Spinal cord (tissue), 10 donors: ENCODE results near the gene SMARCD1. TPM values are rescaled to one million over a fixed set of nuclear protein-coding genes. Genes with fewer than 3 reads are reported as not detected.

Experiments used
- DNase-seq, 6 donors: peaks; one replicate each; pipeline versions ENCODE4 v3.0.0 to v3.0.0-alpha.2; 2013 to 2015; ENCODE audit warnings: low spot score in 6 of 6, low read depth in 4 of 6
- H3K27ac ChIP-seq: one replicate; pipeline ENCODE4 v1.5.1; 2013; ENCODE audit warnings: low read depth, low read length, control low read depth
- H3K27me3 ChIP-seq: one replicate; pipeline ENCODE4 v1.6.1; 2013; ENCODE audit warnings: low read length; ENCODE audit not compliant: control insufficient read depth, insufficient read depth
- H3K36me3 ChIP-seq: one replicate; pipeline ENCODE4 v1.6.1; 2013; ENCODE audit warnings: low read length; ENCODE audit not compliant: control insufficient read depth, insufficient read depth
- H3K4me1 ChIP-seq: one replicate; pipeline ENCODE4 v1.6.1; 2013; ENCODE audit warnings: low read length; ENCODE audit not compliant: control insufficient read depth, insufficient read depth
- H3K4me3 ChIP-seq: one replicate; pipeline ENCODE4 v1.5.1; 2013; ENCODE audit warnings: low read depth, low read length, control low read depth
- H3K9me3 ChIP-seq: one replicate; pipeline ENCODE4 v1.6.1; 2013; ENCODE audit warnings: low read length; ENCODE audit not compliant: control insufficient read depth, insufficient read depth
- WGBS: methylation state at CpG from one replicate; pipeline ENCODE4 v1.1.5; 2013; ENCODE audit warnings: missing lambda C conversion rate; ENCODE audit not compliant: insufficient coverage; 5-methylcytosine and 5-hydroxymethylcytosine counted together
- polyA plus RNA-seq, 2 donors: library from polyadenylated mRNA; unstranded; fragments of 120-200 nt; gene quantifications; one replicate each; pipeline ENCODE4 v1.2.1, GENCODE V29; 2013; ENCODE audit not compliant: insufficient read length in 2 of 2
- total RNA-seq, 2 donors: library from RNA; depleted of rRNA in 1 of 2; stranded (reverse); fragments of 120-200 nt in 1 of 2; fragments of >200 nt in 1 of 2; gene quantifications; one replicate each; pipeline versions ENCODE4 v1.2.3 to v1.2.4, GENCODE V29; 2013 to 2014
- donor health status: healthy.

The SMARCD1 gene
- total and polyA plus RNA-seq, 4 donors: 34.7 to 133 (median 89.4) TPM

GRCh38 chr12:50106907-50107306 lies 21.8 kb downstream of the SMARCD1 start:
- H3K27ac ChIP-seq: no peak overlapping the region
- 77% methylated on average over 3 of the region's 3 CpGs for WGBS
- H3K9me3 ChIP-seq: no peaks in the 10 kb centered on the region
- H3K27me3 ChIP-seq: no peaks in the 10 kb centered on the region
- H3K36me3 ChIP-seq: no peaks in the 10 kb centered on the region
- no peak overlapping the region for H3K4me3 ChIP-seq
- no peak for DNase-seq
- peaks cover 74% of the 10 kb centered on the region for H3K4me1 ChIP-seq

GRCh38 chr12:50107416-50108268 lies 22.5 kb downstream of the SMARCD1 start:
- Histone ChIP-seq H3K4me3 (no peak overlapping the region), H3K36me3 (no peaks in the 10 kb centered on the region), H3K9me3 (no peaks in the 10 kb centered on the region), H3K27ac (no peak overlapping the region), H3K27me3 (no peaks in the 10 kb centered on the region), H3K4me1 (peaks cover 68% of the 10 kb centered on the region)
- 93% methylated on average over 13 of the region's 17 CpGs for WGBS
- DNase-seq: peak in 1 of 6 donors; percentile 16

DNA sequence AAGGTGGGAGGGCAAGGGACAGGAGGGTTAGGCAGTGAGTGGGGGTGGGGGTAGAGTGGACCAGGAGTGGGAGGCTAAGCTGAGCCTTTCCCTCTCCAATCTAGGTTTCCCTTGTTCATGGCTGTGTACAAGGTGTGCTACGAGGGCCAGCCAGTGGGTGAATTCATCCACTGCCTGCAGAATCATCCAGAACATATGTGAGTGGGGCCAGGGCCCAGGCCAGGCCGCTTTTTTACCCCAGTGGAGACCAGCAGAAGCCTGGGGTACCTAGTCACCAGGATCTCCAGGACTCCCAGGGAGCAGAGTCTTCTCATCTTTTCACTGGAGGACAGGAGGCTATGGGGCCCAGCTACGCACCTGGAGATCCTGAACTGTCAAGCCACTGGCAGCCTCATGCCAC lies 24.2 kb downstream of the SMARCD1 start:
- DNase-seq: no peak
- Histone ChIP-seq H3K27ac (no peak overlapping the region), H3K9me3 (no peaks in the 10 kb centered on the region), H3K4me1 (peaks cover 68% of the 10 kb centered on the region), H3K4me3 (no peak overlapping the region), H3K27me3 (no peaks in the 10 kb centered on the region), H3K36me3 (peaks cover 1% of the 10 kb centered on the region)
- 82% methylated on average over 2 of the region's 3 CpGs for WGBS

DNA sequence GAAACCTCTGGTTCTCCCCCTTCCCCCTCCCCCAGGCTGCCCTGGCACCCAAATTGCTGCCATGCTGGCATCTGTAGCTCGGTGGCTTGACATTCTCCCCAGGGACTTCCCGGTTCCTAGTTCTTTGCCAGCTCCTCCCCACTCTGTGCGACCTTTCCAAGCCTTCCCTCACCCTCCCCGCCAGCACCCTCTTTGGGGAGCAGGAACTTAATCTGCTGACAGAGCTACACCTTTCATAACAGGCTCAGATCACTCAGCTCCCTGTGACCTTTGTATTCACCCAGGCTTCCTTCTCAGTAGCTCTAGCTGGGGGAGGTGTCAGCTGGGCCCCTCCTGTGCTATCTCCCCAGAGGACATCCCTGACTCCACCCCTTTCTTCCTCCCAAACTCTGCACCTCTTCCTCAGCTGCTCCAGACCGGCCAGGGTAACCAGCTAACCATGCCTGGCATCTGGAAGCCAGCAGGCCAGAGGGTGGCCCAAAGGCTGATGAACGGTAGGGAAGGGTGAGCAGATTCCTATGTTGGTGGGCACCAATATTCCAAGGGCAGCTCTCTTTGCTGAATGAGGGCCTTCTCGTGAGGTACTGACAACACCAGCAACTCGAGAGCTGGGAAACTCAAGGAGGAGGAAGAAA lies 25.1 kb downstream of the SMARCD1 start:
- Histone ChIP-seq H3K27me3 (no peaks in the 10 kb centered on the region), H3K4me1 (peaks cover 60% of the 10 kb centered on the region), H3K4me3 (no peak overlapping the region), H3K9me3 (no peaks in the 10 kb centered on the region), H3K36me3 (peaks cover 7% of the 10 kb centered on the region), H3K27ac (peak overlapping the region; percentile 67)
- DNase-seq: peak in 1 of 6 donors; percentile 39
- 46% methylated on average over 5 of the region's 8 CpGs for WGBS

DNA sequence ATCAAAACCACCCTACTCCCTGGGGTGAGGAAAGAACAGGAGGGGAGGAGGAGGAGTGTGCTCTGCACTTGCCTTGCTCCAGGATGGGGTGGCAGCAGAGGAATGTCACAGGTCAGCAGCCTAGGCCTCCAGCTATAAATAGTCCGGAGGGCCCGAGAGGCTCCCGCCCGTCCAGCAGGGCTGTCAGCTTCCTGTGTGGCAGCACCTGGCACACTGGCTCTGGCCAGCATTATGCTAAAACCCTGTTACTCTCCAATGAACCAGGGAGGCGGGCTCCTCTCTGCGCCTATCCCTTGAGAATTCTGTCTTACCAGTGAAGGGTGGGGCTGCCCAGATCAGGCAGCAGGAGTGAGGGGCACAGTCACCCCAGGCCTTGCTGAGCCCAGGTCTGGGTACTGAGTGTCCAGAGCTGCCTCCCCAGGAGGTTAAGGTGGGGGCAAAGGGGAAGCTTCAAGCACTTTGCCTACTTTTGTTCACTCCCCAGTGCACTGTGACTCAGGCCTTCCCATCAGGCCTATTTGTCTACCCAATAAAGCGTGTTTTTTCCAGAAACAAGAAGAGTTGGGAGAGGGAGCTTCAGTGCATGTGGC lies 25.7 kb downstream of the SMARCD1 start:
- no peak overlapping the region for H3K4me3 ChIP-seq

GRCh38 chr12:50111395-50111692 lies 26.2 kb downstream of the SMARCD1 start:
- peak overlapping the region; percentile 67 for H3K27ac ChIP-seq
- H3K4me3 ChIP-seq: peak overlapping the region; percentile 99
- 2% methylated on average over 19 of the region's 19 CpGs for WGBS
- peaks cover 18% of the 10 kb centered on the region for H3K36me3 ChIP-seq
- no peak for DNase-seq
- no peaks in the 10 kb centered on the region for H3K27me3 ChIP-seq
- H3K9me3 ChIP-seq: no peaks in the 10 kb centered on the region
- peaks cover 49% of the 10 kb centered on the region for H3K4me1 ChIP-seq

More for the DNA sequence above, 25.7 kb downstream of the SMARCD1 start:
- 50% methylated on average over 1 of the region's 7 CpGs for WGBS
- Histone ChIP-seq H3K27me3 (no peaks in the 10 kb centered on the region), H3K27ac (peak overlapping the region; percentile 67), H3K9me3 (no peaks in the 10 kb centered on the region), H3K36me3 (peaks cover 14% of the 10 kb centered on the region), H3K4me1 (peaks cover 54% of the 10 kb centered on the region)
- DNase-seq: peak in 1 of 6 donors; percentile 21

- Histone ChIP-seq H3K27ac (peak within 1 kb of the TSS; percentile 97), H3K4me3 (peak within 1 kb of the TSS; percentile 99), H3K36me3 (peaks cover 18% of the 10 kb centered on the region), H3K4me1 (peaks cover 43% of the 10 kb centered on the region), H3K27me3 (no peaks in the 10 kb centered on the region), H3K9me3 (no peaks in the 10 kb centered on the region)
- peak; percentile 97 to 100 (median 99) for DNase-seq
- under 1% methylated on average over 59 of the region's 59 CpGs for WGBS
Measured at GRCh38 chr12:50111693-50112455, 26.7 kb downstream of the SMARCD1 start, which contains the start of gene COX14. Gene COX14 (plus strand): TSS chr12:50112236. CDS start chr12:50120044, 7,808 bp downstream.

GRCh38 chr12:50112456-50113218 lies 27.5 kb downstream of the SMARCD1 start:
- no peak for DNase-seq
- 0% methylated on average over 12 of the region's 26 CpGs for WGBS
- Histone ChIP-seq H3K4me3 (peak overlapping the region; percentile 99), H3K36me3 (peaks cover 26% of the 10 kb centered on the region), H3K9me3 (no peaks in the 10 kb centered on the region), H3K27ac (peak overlapping the region; percentile 97), H3K4me1 (peaks cover 41% of the 10 kb centered on the region), H3K27me3 (no peaks in the 10 kb centered on the region)
